Testis (tissue), 3 donors: ENCODE measurements around the gene ADAMTSL2. TPM values are rescaled to one million over a fixed set of nuclear protein-coding genes. Genes with fewer than 3 reads are reported as not detected.

Source experiments
- DNase-seq: peaks from one replicate; pipeline ENCODE4 v3.0.0-alpha.2; 2019
- H3K27ac ChIP-seq, 2 donors: fragments of 200-600 bp; sonication (generic); one replicate each; pipeline ENCODE4 v1.5.1; 2019
- H3K27me3 ChIP-seq: fragments of 200-600 bp; sonication (generic); one replicate; pipeline ENCODE4 v1.5.1; 2019
- H3K36me3 ChIP-seq: fragments of 200-600 bp; sonication (generic); one replicate; pipeline ENCODE4 v1.5.1; 2017; ENCODE audit warnings: low read depth; ENCODE audit errors: missing control alignments
- H3K4me1 ChIP-seq: fragments of 200-600 bp; sonication (generic); one replicate; pipeline ENCODE4 v1.5.1; 2019
- H3K4me3 ChIP-seq, 2 donors: fragments of 200-600 bp; sonication (generic); one replicate each; pipeline ENCODE4 v1.5.1; 2017 to 2019
- H3K9me3 ChIP-seq: fragments of 200-600 bp; sonication (generic); one replicate; pipeline ENCODE4 v1.5.1; 2017
- POLR2A ChIP-seq: fragments of 450-650 bp; IDR thresholded peaks from one replicate; pipeline ENCODE4 v1.6.1; 2017; ENCODE audit warnings: antibody characterized with exemption, mild to moderate bottlenecking, moderate library complexity
- WGBS, 2 donors: methylation state at CpG; one replicate each; pipeline ENCODE4 v1.1.5; 2018; 5-methylcytosine and 5-hydroxymethylcytosine counted together
- intact Hi-C: fragments of 100-400 bp; cut with DNase I; formaldehyde crosslinking; loops from one replicate; pipeline ENCODE4 v1.15.1; 2023; ENCODE audit warnings: low total_unique reads
- polyA plus RNA-seq: library from polyadenylated mRNA; stranded (reverse); fragments of 350-450 nt; fragmentation: Illumina TruSeq; extraction: RNeasy Lipid Tissue Mini Kit (QIAGEN cat#74804); gene quantifications from one replicate; pipeline ENCODE4 v1.2.3, GENCODE V29; 2014; ENCODE audit warnings: low read depth, low replicate concordance; ENCODE audit not compliant: insufficient read depth
- total RNA-seq, 2 donors: library from RNA; depleted of rRNA; stranded (reverse); fragments of >200 nt; gene quantifications; one replicate each; pipeline ENCODE4 v1.2.3, GENCODE V29; 2016
- TF ChIP-seq, protein P1 (sequence below), 3 experiments: fragments of 450-650 bp in 2 of 3; fragments of 200-600 bp in 1 of 3; sonication (generic) in 1 of 3; IDR thresholded peaks; one replicate each; pipeline ENCODE4 v1.5.1; 2016 to 2019; ENCODE audit warnings: antibody characterized with exemption in 3 of 3, mild to moderate bottlenecking in 2 of 3, moderate library complexity in 1 of 3

ADAMTSL2 gene
- total and polyA plus RNA-seq, 3 donors from 2014 or later = 3.8 to 11.1 (median 9.4) TPM

DNA sequence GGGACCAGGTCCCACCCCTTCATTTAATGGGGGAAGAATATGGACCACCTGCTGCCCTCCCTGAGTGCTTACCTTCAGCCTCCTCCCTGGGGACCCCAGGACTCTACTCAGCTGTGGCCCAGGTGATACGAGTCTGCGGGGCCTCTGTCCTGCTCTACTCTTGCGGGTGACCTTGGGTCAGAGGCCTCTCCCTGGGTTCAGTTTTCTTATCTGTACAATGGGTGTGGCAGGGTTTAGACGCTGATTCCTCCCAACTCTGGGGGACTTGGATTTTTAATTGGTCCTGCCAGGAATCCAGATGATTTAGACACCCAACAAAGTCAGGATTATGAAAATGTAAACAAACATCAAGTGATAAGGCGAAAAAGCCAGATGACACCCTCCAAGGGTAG lies 49.7 kb downstream of the ADAMTSL2 start:
- 75% methylated on average over 5 of the region's 5 CpGs for WGBS, 2 donors
- Histone ChIP-seq H3K36me3 (no peaks in the 10 kb centered on the region), H3K4me3 (no peak overlapping the region), H3K27ac (no peak overlapping the region), H3K9me3 (no peaks in the 10 kb centered on the region), H3K27me3 (no peaks in the 10 kb centered on the region), H3K4me1 (peaks cover 11% of the 10 kb centered on the region)
- intact Hi-C loops = no loop called here
- DNase-seq = no peak
- TF ChIP-seq, protein P1, sequence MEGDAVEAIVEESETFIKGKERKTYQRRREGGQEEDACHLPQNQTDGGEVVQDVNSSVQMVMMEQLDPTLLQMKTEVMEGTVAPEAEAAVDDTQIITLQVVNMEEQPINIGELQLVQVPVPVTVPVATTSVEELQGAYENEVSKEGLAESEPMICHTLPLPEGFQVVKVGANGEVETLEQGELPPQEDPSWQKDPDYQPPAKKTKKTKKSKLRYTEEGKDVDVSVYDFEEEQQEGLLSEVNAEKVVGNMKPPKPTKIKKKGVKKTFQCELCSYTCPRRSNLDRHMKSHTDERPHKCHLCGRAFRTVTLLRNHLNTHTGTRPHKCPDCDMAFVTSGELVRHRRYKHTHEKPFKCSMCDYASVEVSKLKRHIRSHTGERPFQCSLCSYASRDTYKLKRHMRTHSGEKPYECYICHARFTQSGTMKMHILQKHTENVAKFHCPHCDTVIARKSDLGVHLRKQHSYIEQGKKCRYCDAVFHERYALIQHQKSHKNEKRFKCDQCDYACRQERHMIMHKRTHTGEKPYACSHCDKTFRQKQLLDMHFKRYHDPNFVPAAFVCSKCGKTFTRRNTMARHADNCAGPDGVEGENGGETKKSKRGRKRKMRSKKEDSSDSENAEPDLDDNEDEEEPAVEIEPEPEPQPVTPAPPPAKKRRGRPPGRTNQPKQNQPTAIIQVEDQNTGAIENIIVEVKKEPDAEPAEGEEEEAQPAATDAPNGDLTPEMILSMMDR (IDR thresholded peaks at IDR 0.05) = no peak
- no peak for TF ChIP-seq POLR2A

DNA sequence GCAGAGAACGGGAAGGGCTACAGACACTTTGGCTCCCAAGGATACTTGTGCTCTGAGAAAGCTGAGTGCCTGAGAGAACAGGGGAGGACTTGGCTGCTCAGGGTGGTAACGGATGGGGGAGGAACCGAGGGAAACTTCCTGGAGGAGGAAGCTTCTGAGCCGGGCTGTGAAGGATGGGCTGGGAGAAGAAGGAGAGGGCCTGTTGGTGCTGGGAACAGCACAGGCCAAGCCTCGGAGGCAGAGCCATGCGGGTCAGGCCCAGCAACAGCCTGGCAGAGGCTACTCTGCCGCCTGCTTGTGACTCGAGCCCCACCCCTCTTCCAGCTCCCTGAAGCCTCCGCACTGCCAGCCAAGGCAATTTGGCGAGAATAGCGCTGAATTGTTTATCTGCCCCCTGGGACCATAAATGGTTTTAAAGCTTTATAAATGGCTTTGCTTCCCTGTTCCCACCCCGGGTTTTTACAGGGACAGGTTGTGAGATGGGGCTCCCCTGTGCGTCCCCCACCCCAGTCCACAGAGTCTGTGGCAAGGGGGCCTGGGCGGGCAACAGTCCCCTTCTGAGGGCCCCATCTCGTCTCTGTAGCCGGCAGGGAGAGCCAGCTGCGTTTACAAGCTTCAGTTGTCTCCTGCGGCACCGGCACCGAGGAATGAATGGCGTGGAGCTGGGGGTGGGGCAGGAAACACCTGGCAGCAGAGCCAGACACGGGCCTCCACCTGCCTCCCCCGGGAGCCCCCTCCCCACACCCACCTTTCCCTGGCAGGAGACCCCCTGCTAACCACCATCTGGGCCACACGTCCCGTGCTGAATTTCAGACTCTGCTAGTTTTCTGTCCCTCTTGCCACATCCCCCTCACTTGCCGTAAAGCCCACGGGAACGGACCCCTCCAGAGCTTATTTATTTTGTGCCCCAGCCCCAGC lies 50.3 kb downstream of the ADAMTSL2 start:
- H3K27ac ChIP-seq = no peak overlapping the region
- no peaks in the 10 kb centered on the region for H3K9me3 ChIP-seq
- 36 to 37% methylated on average over 28 of the region's 28 CpGs for WGBS, 2 donors
- no peaks in the 10 kb centered on the region for H3K36me3 ChIP-seq
- TF ChIP-seq, protein P1 (IDR thresholded peaks at IDR 0.05) = no peak
- no peak for TF ChIP-seq POLR2A
- DNase-seq = peak; percentile 37
- no peak overlapping the region for H3K4me3 ChIP-seq
- H3K4me1 ChIP-seq = peaks cover 11% of the 10 kb centered on the region
- intact Hi-C loops = no loop called here
- no peaks in the 10 kb centered on the region for H3K27me3 ChIP-seq

DNA sequence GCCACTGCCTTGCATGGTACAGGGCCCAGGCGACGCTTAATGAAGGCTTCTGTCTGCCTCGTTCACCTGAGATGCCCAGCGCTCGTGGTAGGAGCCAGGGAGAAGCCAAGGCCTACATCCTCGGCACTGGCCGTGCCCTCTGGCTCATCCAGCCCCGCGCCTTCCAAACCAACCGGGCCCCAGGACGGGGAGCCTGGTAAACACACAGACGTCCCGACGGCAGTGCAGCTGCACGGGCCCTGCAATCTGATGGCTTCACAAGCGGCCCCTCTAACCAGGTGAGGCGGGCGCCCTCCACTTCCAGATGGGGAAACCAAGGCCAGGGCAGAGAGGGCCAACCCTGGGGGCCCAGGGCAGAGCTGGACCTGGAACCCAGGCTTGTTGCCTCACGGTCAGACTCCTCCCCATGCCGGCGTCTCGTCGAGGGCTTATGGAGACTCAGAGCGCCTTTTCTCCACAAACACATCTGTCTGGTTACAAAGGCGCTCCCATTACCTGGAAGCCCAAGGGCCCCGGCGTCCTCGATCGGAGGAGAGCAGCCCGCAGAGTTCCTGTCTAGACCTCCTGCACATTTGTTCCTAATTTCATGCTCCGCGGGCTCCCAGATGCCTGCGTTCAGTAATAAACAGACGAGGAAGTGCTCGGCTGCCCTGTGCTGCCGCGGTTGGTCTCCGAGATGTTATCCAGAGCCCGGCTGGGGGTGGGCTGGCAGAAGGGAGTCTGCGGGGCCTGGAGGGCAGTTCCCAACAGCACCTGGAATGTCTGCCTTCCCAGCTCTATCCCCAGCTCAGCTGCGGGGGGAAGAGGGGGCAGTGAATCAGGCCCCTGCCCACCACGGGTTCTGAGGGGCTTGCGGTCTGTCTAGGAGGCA lies 51.2 kb downstream of the ADAMTSL2 start:
- Histone ChIP-seq H3K36me3 (no peaks in the 10 kb centered on the region), H3K27me3 (no peaks in the 10 kb centered on the region), H3K27ac (no peak overlapping the region), H3K4me1 (peaks cover 11% of the 10 kb centered on the region), H3K9me3 (no peaks in the 10 kb centered on the region), H3K4me3 (no peak overlapping the region)
- TF ChIP-seq, protein P1 (IDR thresholded peaks at IDR 0.05) = no peak
- TF ChIP-seq POLR2A = no peak
- intact Hi-C loops = no loop called here
- 63 to 68% methylated on average over 14 to 43 of the region's 43 CpGs for WGBS, 2 donors
- no peak for DNase-seq

DNA sequence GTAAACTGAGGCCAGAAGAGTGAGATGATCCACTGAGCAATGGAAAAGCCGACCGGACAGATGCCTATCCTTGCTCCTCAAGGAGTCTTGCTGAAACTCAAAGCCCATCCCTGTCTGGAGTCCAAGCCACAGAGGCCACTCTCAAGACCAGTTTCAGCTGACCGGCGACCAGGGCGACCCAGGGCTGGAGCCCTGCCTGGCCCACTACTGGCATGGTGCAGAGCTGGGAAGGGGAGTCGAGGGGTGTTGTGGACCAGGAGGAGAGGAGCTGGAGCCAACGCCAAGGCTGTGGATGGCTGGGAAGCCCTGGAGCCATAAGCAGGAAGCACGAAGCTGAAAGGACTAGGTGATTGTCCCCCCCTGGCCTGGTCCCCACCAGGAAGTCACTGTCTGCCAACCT lies 52.5 kb downstream of the ADAMTSL2 start:
- no peak for DNase-seq
- TF ChIP-seq, protein P1 (IDR thresholded peaks at IDR 0.05) = no peak
- no peak for TF ChIP-seq POLR2A
- intact Hi-C loops = no loop called here
- peaks cover 11% of the 10 kb centered on the region for H3K4me1 ChIP-seq
- 93% methylated on average over 8 of the region's 8 CpGs for WGBS, 2 donors
- H3K36me3 ChIP-seq = no peaks in the 10 kb centered on the region
- no peak overlapping the region for H3K27ac ChIP-seq
- H3K4me3 ChIP-seq = no peak overlapping the region
- no peaks in the 10 kb centered on the region for H3K9me3 ChIP-seq
- no peaks in the 10 kb centered on the region for H3K27me3 ChIP-seq
